HG03064 (cell line): ENCODE measurements around the gene PASK.

ENCODE experiments used
- ATAC-seq: cut with Tn5 transposase; IDR thresholded peaks from one replicate; pipeline ENCODE4 v1.9.1; 2021; ENCODE audit warnings: low read depth; ENCODE audit not compliant: unreplicated experiment

PASK gene

GRCh38 chr2:241149925-241150659, 820 bp upstream of the PASK start, which contains the start of gene PPP1R7:
PPP1R7 (plus strand) TSS chr2:241150467; CDS start chr2:241150496, 29 bp downstream.
- peak; percentile 61 for ATAC-seq

GRCh38 chr2:241149675-241149924, 328 bp upstream of the PASK start:
- ATAC-seq = peak; percentile 11

GRCh38 chr2:241148239-241148638, 1.0 kb downstream of the PASK start:
- no peak for ATAC-seq

- ATAC-seq = no peak
Observed at GRCh38 chr2:241147336-241147735, 1.9 kb downstream of the PASK start.

- ATAC-seq = no peak
Observed at GRCh38 chr2:241146286-241146685, 3.0 kb downstream of the PASK start.

- ATAC-seq = no peak
Observed at GRCh38 chr2:241142593-241142992, 6.7 kb downstream of the PASK start.

GRCh38 chr2:241142063-241142462, 7.2 kb downstream of the PASK start:
- ATAC-seq = no peak

- no peak for ATAC-seq
Observed at GRCh38 chr2:241141214-241141770, 8.0 kb downstream of the PASK start.

- no peak for ATAC-seq
Observed at GRCh38 chr2:241140445-241140840, 8.8 kb downstream of the PASK start.

GRCh38 chr2:241139531-241140444, 9.5 kb downstream of the PASK start:
- ATAC-seq = no peak

- no peak for ATAC-seq
Observed at GRCh38 chr2:241138471-241138870, 10.8 kb downstream of the PASK start.

GRCh38 chr2:241137276-241138190, 11.7 kb downstream of the PASK start:
- no peak for ATAC-seq

- ATAC-seq = no peak
Observed at GRCh38 chr2:241136661-241137260, 12.5 kb downstream of the PASK start.

GRCh38 chr2:241136191-241136590, 13.1 kb downstream of the PASK start:
- ATAC-seq = no peak

- no peak for ATAC-seq
Observed at GRCh38 chr2:241135737-241136136, 13.5 kb downstream of the PASK start.

- no peak for ATAC-seq
Observed at GRCh38 chr2:241134711-241135110, 14.6 kb downstream of the PASK start.

GRCh38 chr2:241133436-241133820, 15.8 kb downstream of the PASK start:
- no peak for ATAC-seq

GRCh38 chr2:241132538-241133435, 16.5 kb downstream of the PASK start:
- no peak for ATAC-seq

- ATAC-seq = no peak
Observed at GRCh38 chr2:241131531-241131930, 17.7 kb downstream of the PASK start.
